HFFc6 (cell line): ENCODE measurements around the gene CTAG2. TPM values are rescaled to one million over a fixed set of nuclear protein-coding genes. Genes with fewer than 3 reads are reported as not detected.
A peak's percentile ranks its signal among the peaks of the same experiment; 100 is the strongest.
"Not testable (repeated sequence)": the region's sequence is repeated elsewhere in the genome, so short reads cannot be mapped to it uniquely, and the experiment has no call there.

Experiments
- DNase-seq: peaks from one replicate; pipeline ENCODE4 v3.0.0-alpha.2; 2018
- H3K27ac Mint-ChIP-seq: 2 replicates; pipeline ENCODE4 v1.8.0; 2020; ENCODE audit warnings: mild to moderate bottlenecking, mixed read lengths
- H3K27me3 Mint-ChIP-seq: 2 replicates; pipeline ENCODE4 v1.8.0; 2021; ENCODE audit warnings: mild to moderate bottlenecking, moderate library complexity, mixed read lengths; ENCODE audit not compliant: insufficient read depth
- H3K36me3 Mint-ChIP-seq: 2 replicates; pipeline ENCODE4 v1.8.0; 2021; ENCODE audit warnings: low read depth, mixed read lengths
- H3K4me1 Mint-ChIP-seq: 2 replicates; pipeline ENCODE4 v1.8.0; 2020; ENCODE audit warnings: low read depth, mixed read lengths
- H3K4me3 Mint-ChIP-seq: 2 replicates; pipeline ENCODE4 v1.8.0; 2020; ENCODE audit warnings: mild to moderate bottlenecking, moderate library complexity, mixed read lengths
- H3K9me3 Mint-ChIP-seq: 2 replicates; pipeline ENCODE4 v1.8.0; 2020; ENCODE audit warnings: mild to moderate bottlenecking, mixed read lengths
- CTCF ChIP-seq: fragments of 200-600 bp; sonication (generic); IDR thresholded peaks from 2 replicates; pipeline ENCODE4 v1.5.0; 2021; ENCODE audit warnings: antibody characterized with exemption, mild to moderate bottlenecking
- total RNA-seq, 6 experiments: library from RNA; stranded (reverse); fragmentation: NEBNext Ultra II Directional; extraction: Animal tissue kit (Norgen Biotek cat#: 25700); gene quantifications; 2 replicates in 1 of 6; 3 replicates in 5 of 6; pipeline ENCODE4 v1.2.3, GENCODE V29; 2021

The CTAG2 gene
- total RNA-seq, 6 experiments from 2014 or later = not detected

DNA sequence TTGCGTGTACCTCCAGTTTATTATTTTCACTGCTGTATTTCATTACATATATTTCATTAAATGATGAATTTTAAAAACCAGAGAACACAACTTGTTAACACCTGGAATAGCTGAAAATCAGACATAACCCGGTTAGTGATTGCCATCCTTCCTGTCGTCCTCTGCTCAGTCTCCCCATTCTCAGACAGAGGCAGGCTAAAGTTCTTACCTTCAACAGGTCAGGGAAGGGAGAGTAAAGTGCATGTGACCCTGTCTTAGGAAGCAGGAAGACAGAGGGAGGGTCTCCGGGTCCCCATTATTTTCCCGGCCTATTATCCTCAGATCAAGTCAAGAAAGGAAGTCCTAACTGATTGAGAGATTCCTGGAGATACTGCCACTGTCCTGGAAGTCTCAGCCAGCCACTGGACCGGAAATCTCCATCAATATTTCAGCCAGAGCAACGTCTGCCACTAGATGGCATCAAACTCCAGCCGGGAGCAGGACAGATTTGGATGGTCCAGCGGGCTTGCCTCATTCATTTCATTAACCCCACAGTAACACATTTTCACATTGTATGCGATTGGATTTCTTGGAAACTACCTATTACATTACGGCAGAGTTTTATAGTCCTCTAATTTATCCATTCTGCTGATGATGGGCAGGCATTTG is 32.5 kb downstream of the CTAG2 start:
- H3K9me3 Mint-ChIP-seq, H3K27ac Mint-ChIP-seq, H3K4me3 Mint-ChIP-seq: not testable (repeated sequence)

GRCh38 chrX:154619182-154619581 is 34.2 kb downstream of the CTAG2 start, which contains the start of gene CTAG1B:
CTAG1B (minus strand) TSS chrX:154619282; CDS start chrX:154619218, 64 bp downstream.
- not testable (repeated sequence) for H3K9me3 Mint-ChIP-seq, H3K4me3 Mint-ChIP-seq, DNase-seq, H3K36me3 Mint-ChIP-seq, H3K27ac Mint-ChIP-seq, H3K27me3 Mint-ChIP-seq, H3K4me1 Mint-ChIP-seq

More for the DNA sequence above, 32.5 kb downstream of the CTAG2 start:
- H3K36me3 Mint-ChIP-seq, DNase-seq, H3K27me3 Mint-ChIP-seq, H3K4me1 Mint-ChIP-seq: not testable (repeated sequence)
- TF ChIP-seq CTCF = peak; percentile 13; the same call in 1 of the 2 replicates

- H3K36me3 Mint-ChIP-seq, DNase-seq, H3K27me3 Mint-ChIP-seq, H3K9me3 Mint-ChIP-seq, H3K4me1 Mint-ChIP-seq, H3K4me3 Mint-ChIP-seq, H3K27ac Mint-ChIP-seq: not testable (repeated sequence)
Observed at GRCh38 chrX:154613586-154613985, 39.8 kb downstream of the CTAG2 start.

- not testable (repeated sequence) for H3K27me3 Mint-ChIP-seq, H3K27ac Mint-ChIP-seq, H3K9me3 Mint-ChIP-seq, H3K4me1 Mint-ChIP-seq, H3K4me3 Mint-ChIP-seq, DNase-seq, H3K36me3 Mint-ChIP-seq
Observed at GRCh38 chrX:154611146-154611545, 42.2 kb downstream of the CTAG2 start.

- not testable (repeated sequence) for DNase-seq, H3K4me3 Mint-ChIP-seq, H3K9me3 Mint-ChIP-seq, H3K36me3 Mint-ChIP-seq, H3K27ac Mint-ChIP-seq, H3K27me3 Mint-ChIP-seq
- H3K4me1 Mint-ChIP-seq = peaks cover 17% of the 10 kb centered on the region
Observed at GRCh38 chrX:154608823-154609222, 44.6 kb downstream of the CTAG2 start.

GRCh38 chrX:154607976-154608375 is 45.4 kb downstream of the CTAG2 start:
- H3K27ac Mint-ChIP-seq, H3K36me3 Mint-ChIP-seq, DNase-seq, H3K9me3 Mint-ChIP-seq, H3K4me3 Mint-ChIP-seq, H3K27me3 Mint-ChIP-seq: not testable (repeated sequence)
- peaks cover 20% of the 10 kb centered on the region for H3K4me1 Mint-ChIP-seq

DNA sequence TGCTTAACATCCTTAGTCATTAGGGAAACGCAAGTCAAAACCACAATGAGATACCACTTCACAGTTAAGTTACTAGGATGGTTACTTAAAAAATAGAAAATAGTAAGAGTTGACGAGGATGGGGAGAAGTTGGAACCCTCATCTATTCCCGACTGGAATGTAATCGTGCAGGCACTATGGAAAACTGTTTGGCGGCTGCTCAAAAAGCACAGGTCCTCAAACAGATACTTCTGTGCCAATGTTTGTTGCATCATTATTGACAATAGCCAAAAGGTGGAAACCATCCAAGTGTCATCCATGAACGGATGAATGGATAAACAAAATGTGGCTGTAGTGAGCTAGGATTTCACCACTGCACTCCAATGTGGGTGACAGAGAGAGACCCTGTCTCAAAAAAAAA is 46.0 kb downstream of the CTAG2 start:
- H3K27me3 Mint-ChIP-seq = peaks cover 8% of the 10 kb centered on the region
- no peak for DNase-seq
- H3K4me1 Mint-ChIP-seq = peaks cover 20% of the 10 kb centered on the region
- H3K4me3 Mint-ChIP-seq = no peak overlapping the region
- H3K27ac Mint-ChIP-seq = no peak overlapping the region
- TF ChIP-seq CTCF = no peak
- H3K36me3 Mint-ChIP-seq = 0 out of 2 replicates have a peak, but pooled peaks cover 4% of the 10 kb centered on the region
- no peaks in the 10 kb centered on the region for H3K9me3 Mint-ChIP-seq

- peaks cover 8% of the 10 kb centered on the region for H3K27me3 Mint-ChIP-seq
- H3K4me1 Mint-ChIP-seq = peaks cover 27% of the 10 kb centered on the region
- TF ChIP-seq CTCF = no peak
- no peaks in the 10 kb centered on the region for H3K9me3 Mint-ChIP-seq
- H3K27ac Mint-ChIP-seq = no peak overlapping the region
- H3K4me3 Mint-ChIP-seq = no peak overlapping the region
- 0 out of 2 replicates have a peak, but pooled peaks cover 4% of the 10 kb centered on the region for H3K36me3 Mint-ChIP-seq
- no peak for DNase-seq
Observed at GRCh38 chrX:154605566-154605965, 47.8 kb downstream of the CTAG2 start.
